GM19193 (cell line): ENCODE measurements around the gene ARHGAP32.

Experiments used
- POLR2A ChIP-seq: IDR thresholded peaks from 4 replicates; pipeline ENCODE4 v1.6.1; 2011; ENCODE audit not compliant: insufficient read depth, insufficient read length; ENCODE audit errors: extremely low read depth

The ARHGAP32 gene

GRCh38 chr11:129213261-129213660 is 21.1 kb upstream of the ARHGAP32 start:
- no peak for TF ChIP-seq POLR2A

DNA sequence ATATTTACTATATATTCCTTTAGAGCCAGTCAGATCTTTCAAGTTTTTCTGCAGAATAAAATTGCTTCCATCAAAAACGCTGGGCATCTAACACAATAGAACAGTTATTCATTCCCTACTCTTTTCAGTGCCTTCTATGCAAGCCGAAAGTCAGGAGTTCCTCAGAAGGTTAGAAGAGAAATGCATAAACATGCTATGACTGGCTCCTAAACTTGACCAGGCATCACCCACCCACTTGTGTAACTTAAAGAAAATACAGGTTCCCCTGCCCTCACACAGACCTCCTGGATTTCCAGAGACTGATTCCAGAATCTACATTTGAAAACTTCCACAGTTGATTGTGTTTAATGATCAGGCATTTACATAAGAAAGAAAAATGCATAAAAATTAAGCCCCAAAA is 19.3 kb upstream of the ARHGAP32 start:
- no peak for TF ChIP-seq POLR2A

- no peak for TF ChIP-seq POLR2A
Measured at GRCh38 chr11:129210831-129211181, 18.7 kb upstream of the ARHGAP32 start.

- TF ChIP-seq POLR2A: no peak
Measured at GRCh38 chr11:129209891-129210830, 18.0 kb upstream of the ARHGAP32 start.

- no peak for TF ChIP-seq POLR2A
Measured at GRCh38 chr11:129208863-129209262, 16.7 kb upstream of the ARHGAP32 start.

DNA sequence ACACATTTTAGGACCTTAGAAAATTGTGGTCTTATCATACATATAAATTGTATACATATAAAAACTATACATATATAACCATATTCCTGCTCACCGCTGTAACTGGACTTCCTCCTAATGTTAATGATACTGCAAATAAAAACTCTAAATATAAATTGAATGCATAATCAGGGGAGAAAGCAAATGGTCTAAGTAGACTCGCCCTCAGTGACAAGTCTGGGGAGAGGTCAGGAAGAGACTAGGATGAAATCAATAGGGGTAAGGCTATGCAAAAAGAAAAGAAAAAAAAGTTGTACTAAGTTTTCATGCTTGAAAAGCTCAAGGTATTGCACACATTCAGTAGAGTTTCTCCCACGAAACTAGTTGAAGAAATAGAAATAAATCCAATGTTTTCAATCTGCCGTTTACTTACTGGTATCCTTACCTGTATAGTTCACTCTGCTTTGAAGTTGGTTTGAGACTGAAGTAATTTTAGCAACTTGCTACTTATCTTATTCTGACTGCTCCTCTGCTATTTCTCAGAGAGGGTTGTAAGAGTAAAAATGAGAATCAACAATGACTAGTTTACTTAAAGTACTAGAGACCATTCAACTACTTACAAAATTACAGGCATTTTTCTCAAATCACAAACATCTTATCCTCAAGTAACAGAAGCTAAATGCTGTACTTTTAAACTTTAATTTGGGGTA is 12.2 kb upstream of the ARHGAP32 start:
- TF ChIP-seq POLR2A: no peak

DNA sequence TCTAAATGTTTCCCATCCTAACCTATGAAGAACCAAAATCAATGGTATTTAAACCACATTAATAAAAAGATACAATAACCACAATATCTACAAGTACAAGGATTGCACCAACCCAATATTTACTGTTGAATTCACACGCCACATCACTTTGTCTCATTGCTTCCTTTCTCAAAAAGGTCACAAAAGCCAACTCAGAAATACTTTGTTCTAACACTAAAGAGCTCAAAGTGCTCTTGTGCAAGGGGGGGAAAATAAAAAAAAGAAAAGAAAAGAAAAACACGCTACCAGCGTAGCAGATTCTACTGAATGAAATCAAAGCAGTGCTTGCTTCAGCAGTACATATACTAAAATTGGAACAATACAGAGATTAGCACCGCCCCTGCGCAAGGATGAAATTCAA is 10.5 kb upstream of the ARHGAP32 start:
- TF ChIP-seq POLR2A: no peak

DNA sequence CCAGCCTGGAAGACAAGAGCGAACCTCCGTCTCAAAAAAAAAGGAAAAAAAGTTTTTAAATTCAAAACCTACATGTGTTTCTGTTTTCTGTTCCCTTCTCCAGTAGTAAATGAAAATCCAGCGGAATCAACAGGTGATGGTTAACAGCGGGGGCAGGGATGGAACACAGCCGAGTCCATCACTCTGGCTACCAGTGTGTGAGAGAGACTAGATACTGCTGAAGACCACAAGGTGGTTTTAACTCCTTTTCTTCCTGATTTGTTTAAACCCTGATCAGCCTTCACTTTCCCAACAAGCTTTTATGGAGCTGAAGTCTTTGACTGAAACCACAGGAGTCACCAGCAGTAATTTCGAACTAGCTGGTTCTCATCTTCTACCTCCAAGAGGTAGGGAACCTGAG is 3.6 kb upstream of the ARHGAP32 start:
- TF ChIP-seq POLR2A: no peak

GRCh38 chr11:129191649-129192048 is 476 bp downstream of the ARHGAP32 start:
- no peak for TF ChIP-seq POLR2A

- no peak for TF ChIP-seq POLR2A
Measured at GRCh38 chr11:129190087-129190486, 2.0 kb downstream of the ARHGAP32 start.

DNA sequence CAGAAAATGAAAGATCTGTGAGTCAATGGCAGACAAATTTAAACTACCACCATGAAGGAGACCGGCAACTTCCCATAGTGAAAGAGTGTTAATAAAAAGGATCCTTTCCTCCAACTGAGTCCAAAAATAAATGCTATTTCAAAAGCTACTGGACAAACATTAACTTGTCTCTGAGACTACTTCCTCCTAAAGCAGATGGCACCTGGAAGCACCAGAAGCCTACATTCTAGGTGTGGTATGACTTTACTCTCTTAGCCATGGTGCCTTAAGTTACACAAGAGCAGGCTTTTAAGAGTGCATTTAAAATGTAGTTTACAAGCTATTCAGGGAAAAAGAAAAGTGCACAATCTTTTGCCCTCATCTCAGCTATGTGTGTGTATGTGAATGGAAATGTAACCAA is 2.5 kb downstream of the ARHGAP32 start:
- TF ChIP-seq POLR2A: no peak

DNA sequence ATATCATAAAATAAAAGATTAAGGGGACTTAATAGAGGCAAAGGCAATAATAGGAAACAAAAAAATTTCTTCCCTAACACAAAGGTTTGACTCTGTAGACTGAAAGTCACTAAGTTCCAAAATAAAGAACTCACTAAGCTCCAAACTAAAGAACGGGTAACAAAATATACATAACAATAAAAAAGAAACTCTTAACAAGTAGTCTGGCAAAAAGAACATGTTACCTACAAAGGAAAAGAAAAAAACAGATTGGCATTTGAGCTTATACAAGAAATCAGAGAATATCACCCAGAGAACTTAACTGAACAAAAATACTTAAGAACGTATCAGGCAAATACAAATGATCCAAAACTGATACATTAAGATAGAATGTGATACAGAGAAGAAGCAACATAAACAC is 7.5 kb downstream of the ARHGAP32 start:
- no peak for TF ChIP-seq POLR2A

- no peak for TF ChIP-seq POLR2A
Measured at GRCh38 chr11:129167315-129167714, 24.8 kb downstream of the ARHGAP32 start.

DNA sequence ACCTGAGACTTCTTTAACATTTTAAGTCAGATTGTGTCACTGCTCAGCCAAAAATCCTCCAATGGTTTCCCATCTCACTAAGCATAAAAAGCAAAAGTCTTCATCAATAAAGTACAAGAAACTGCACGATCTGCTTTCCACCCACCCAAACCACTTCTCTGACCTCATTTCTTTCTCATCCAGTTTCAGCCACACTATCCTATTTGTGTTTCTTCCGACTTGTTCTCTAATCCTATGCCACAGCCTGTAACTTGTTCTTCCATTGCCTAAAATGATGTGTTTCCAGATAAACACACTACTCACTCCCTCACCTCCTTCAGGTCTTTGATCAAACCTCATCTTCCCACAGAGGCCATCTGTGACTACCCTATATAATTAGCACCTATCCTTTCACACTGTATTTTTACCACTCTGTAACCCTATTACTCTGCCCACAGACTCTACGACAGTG is 28.4 kb downstream of the ARHGAP32 start:
- TF ChIP-seq POLR2A: no peak

DNA sequence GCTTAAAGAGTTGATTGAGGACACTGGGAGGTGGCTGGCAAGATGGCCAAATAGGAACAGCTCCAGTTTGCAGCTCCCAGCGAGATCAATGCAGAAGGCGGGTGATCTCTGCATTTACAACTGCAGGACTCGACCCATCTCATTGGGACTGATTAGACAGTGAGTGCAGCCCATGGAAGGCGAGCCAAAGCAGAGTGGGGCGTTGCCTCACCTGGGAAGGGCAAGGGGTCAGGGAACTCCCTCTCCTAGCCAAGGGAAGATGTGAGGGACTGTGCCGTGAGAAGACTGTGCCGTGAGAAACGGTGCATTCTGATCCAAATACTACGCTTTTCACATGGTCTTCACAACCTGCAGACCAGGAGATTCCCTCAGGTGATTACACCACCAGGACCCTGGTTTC is 36.4 kb downstream of the ARHGAP32 start:
- TF ChIP-seq POLR2A: no peak

- no peak for TF ChIP-seq POLR2A
Measured at GRCh38 chr11:129148487-129148886, 43.6 kb downstream of the ARHGAP32 start.
